Endothelial cell of umbilical vein (primary cell): ENCODE data around the gene SRP19.

Experiments used
- EZH2 ChIP-seq: IDR thresholded peaks from 2 replicates; pipeline ENCODE4 v1.6.1; 2012; ENCODE audit warnings: borderline replicate concordance, low read depth, mild to moderate bottlenecking, moderate library complexity, low read length, inconsistent platforms; ENCODE audit not compliant: severe bottlenecking
- FOS ChIP-seq: IDR thresholded peaks from 2 replicates; pipeline ENCODE4 v1.6.1; 2011; ENCODE audit warnings: mild to moderate bottlenecking, low read length, moderate library complexity, borderline replicate concordance; ENCODE audit not compliant: insufficient read depth
- GATA2 ChIP-seq: IDR thresholded peaks from 2 replicates; pipeline ENCODE4 v1.7.0; 2011; ENCODE audit warnings: low read depth, mild to moderate bottlenecking, moderate library complexity, mixed read lengths, low read length; ENCODE audit not compliant: insufficient read length, insufficient read depth
- JUN ChIP-seq: IDR thresholded peaks from 2 replicates; pipeline ENCODE4 v1.6.1; 2011; ENCODE audit warnings: borderline replicate concordance, low read depth; ENCODE audit not compliant: insufficient read length, insufficient read depth
- MYC ChIP-seq: IDR thresholded peaks from one replicate; pipeline ENCODE4 v1.6.1; 2011; ENCODE audit warnings: mild to moderate bottlenecking, low read depth, low read length
- POLR2A ChIP-seq: IDR thresholded peaks from 2 replicates; pipeline ENCODE4 v1.6.1; 2012; ENCODE audit warnings: low read depth, mild to moderate bottlenecking, control low read depth, low read length
- POLR2AphosphoS5 ChIP-seq: IDR thresholded peaks from 2 replicates; pipeline ENCODE4 v1.6.1; 2012; ENCODE audit warnings: low read depth, mild to moderate bottlenecking, control low read depth, low read length, moderate library complexity; ENCODE audit not compliant: insufficient read depth
- TF ChIP-seq, protein P1 (sequence below), 2 donors: IDR thresholded peaks; 1 replicate in 1 of 2; 2 replicates in 1 of 2; pipeline ENCODE4 v1.5.1; 2011; ENCODE audit warnings: low read length in 2 of 2, mild to moderate bottlenecking in 2 of 2, moderate library complexity in 2 of 2, control low read depth in 1 of 2, inconsistent platforms in 1 of 2, low read depth in 1 of 2; ENCODE audit not compliant: insufficient read depth in 1 of 2; ENCODE audit errors: extremely low read depth in 1 of 2
- TF ChIP-seq, protein P2 (sequence below): IDR thresholded peaks from 2 replicates; pipeline ENCODE4 v1.6.1; 2011; ENCODE audit not compliant: insufficient read depth, insufficient read length

DNA sequence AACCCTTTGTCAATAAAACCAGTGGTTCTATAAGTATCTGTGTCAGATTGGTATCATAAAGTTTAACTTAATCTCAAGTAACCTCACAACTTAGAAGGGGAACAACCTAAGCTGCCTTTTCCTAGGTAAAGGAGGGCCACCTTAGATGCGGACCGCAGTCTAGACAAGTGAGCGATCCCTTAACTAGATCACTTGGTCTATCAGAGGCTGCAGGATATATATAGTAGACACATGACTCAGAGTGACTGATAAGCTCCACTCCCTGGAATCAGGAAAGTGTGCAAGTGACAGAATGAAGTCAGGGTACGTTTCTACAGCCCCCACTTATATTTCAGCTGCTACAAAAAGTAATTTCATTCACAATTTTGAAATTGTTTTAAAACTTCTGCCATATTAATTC, 53.5 kb downstream of the SRP19 start:
- TF ChIP-seq JUN: no peak
- TF ChIP-seq, protein P1, sequence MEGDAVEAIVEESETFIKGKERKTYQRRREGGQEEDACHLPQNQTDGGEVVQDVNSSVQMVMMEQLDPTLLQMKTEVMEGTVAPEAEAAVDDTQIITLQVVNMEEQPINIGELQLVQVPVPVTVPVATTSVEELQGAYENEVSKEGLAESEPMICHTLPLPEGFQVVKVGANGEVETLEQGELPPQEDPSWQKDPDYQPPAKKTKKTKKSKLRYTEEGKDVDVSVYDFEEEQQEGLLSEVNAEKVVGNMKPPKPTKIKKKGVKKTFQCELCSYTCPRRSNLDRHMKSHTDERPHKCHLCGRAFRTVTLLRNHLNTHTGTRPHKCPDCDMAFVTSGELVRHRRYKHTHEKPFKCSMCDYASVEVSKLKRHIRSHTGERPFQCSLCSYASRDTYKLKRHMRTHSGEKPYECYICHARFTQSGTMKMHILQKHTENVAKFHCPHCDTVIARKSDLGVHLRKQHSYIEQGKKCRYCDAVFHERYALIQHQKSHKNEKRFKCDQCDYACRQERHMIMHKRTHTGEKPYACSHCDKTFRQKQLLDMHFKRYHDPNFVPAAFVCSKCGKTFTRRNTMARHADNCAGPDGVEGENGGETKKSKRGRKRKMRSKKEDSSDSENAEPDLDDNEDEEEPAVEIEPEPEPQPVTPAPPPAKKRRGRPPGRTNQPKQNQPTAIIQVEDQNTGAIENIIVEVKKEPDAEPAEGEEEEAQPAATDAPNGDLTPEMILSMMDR (IDR thresholded peaks at IDR 0.05; ENCODE audit: extremely low read depth in 1 of 2, insufficient read depth in 1 of 2, low read depth in 1 of 2, low read length in 2 of 2): no peak
- no peak for TF ChIP-seq EZH2
- TF ChIP-seq, protein P2, sequence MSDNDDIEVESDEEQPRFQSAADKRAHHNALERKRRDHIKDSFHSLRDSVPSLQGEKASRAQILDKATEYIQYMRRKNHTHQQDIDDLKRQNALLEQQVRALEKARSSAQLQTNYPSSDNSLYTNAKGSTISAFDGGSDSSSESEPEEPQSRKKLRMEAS: no peak
- TF ChIP-seq POLR2A: no peak
- TF ChIP-seq GATA2: peak; percentile 29
- no peak for TF ChIP-seq FOS
- no peak for TF ChIP-seq POLR2AphosphoS5
- TF ChIP-seq MYC: no peak
